GM19023 (cell line): ENCODE results near the gene CDA.
"Not testable (repeated sequence)": the region's sequence is repeated elsewhere in the genome, so short reads cannot be mapped to it uniquely, and the experiment has no call there.

Source experiments
- ATAC-seq: cut with Tn5 transposase; IDR thresholded peaks from one replicate; pipeline ENCODE4 v1.9.1; 2021; ENCODE audit warnings: mild to moderate bottlenecking, moderate library complexity; ENCODE audit not compliant: unreplicated experiment

The CDA gene

DNA sequence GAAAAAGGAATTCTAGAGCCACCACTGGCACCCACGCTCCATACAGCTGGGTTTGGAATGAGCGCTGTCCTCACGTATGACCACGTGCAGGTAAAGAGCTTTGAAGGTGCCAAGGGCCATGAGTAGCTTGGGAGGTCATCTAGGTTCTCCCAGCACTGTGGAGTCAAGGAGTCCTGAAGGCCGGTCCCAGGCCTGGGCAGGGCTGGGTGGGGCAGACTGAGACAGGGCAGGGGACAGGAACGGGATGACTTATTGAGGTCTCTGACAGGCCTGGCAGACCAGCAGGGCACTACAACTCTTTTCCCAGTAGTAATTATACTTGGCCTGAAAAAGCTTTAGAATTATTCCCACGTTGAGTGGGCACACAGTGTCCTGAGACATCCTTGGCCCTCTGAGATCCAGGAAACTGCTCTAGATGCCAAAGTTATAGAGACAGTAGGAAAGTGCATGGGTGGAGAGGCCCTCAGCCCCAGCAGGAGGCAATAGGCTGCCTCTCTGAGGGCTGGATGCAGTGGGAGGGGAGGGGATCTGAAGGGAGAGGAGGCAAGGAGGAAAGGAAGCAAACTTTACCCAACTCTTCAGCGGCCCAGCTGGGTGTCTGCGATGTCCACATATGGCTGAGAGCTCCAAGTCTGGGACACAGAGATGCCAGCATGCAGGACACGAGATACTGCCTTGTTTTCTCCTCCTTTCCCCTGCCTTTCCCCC lies 1.8 kb upstream of the CDA start:
- no peak for ATAC-seq

DNA sequence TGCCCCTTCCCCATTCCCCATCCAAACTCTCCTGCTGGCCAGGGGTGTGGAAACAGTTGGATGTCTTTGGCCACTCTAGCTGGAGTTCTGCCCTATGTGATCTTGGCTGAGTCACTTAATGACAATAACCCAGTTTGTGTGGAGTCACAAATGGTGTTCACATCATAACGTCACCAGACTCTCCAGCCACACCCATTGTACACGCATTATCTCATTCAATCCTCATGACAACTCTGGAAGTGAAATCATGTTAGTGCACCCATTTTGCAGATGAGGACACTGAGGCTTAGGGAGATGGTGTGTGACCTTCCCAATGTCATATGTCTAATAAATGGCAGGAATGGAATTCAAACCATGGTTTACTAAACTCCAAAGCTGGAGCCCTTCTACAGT lies 1.2 kb upstream of the CDA start:
- no peak for ATAC-seq

DNA sequence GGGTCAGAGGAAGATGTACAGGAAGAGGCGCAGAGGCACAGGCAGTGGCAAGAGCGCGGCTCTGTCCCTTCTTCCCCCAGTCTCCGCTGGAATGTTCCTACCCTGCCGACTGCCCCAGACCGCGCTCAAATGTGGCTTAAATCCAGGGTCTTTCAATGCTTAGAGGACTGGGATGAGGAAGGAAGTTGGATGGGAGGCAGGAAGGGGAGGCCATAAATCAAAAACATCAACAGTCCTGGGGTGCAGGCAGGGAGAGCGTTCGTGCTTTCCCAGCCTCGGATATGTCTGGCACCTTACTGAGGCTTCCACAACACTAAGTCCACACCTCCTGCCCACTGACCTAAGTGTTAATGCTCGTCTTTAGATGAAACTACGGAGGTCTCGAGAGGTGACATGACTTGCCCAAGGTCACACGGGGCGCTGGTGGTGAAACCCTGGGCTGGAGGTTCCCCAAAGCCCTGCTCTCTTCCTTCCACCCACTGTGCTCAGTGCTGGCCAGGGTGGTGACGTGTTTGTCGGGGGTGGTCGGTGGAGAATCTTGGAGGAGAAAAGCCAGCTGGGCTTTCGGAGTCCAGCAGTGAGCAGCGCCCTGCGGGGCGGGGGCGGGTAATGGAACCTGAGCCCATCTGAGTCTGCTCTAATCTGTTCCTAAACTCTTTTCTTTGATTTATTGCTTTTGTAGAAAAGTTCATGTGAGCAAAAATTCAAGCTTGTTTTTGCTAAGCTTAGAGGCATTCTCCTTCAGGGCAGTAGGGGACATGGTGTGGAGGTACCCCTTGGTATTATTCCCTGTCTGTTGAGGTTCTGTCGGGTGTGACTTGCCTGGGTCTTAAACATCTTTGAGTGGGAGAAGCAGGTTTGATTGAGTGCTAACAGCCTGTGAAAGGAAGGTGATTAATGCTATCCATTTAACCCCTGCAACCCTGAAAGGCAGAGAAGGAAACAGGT lies 708 bp downstream of the CDA start:
- no peak for ATAC-seq

DNA sequence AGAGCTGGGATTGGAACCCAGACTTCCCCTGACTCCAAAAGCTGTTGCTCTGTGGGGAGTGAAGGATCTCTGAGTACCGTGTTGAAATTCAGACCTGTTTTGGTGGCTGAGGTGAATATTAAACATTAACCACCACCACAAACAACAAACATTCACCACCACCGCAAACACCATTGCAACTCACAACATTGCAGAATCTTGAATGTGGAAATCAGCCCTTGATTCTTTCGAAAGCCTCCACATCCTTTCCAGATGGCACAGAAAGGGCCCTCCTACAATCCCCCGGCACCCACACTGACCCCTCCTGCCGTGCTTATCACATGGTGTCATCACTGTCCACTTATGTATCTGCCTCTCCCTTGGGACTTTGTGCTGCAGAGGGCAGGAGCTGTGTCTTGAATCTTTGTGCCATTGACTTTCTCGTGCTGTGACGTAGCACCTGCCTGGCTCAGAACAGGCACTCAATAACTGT lies 1.4 kb downstream of the CDA start:
- no peak for ATAC-seq

DNA sequence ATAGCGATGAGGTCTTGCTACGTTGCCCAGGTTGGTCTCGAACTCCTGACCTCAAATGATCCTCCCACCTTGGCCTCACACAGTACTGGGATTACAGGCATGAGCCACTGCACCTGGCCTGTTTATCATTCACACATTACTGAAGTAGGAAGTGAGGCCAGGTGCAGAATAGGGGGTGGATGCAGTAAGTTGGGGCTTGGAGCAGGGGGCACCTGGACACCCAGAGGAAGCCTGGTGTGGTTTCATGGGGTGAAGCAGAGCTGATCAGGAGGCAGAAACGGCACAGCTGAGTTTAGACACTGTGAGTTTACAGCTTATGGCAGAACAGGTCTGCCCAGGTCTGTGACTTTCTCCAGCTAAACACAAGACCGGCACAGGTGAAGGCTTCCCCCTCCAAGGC lies 4.9 kb downstream of the CDA start:
- no peak for ATAC-seq

DNA sequence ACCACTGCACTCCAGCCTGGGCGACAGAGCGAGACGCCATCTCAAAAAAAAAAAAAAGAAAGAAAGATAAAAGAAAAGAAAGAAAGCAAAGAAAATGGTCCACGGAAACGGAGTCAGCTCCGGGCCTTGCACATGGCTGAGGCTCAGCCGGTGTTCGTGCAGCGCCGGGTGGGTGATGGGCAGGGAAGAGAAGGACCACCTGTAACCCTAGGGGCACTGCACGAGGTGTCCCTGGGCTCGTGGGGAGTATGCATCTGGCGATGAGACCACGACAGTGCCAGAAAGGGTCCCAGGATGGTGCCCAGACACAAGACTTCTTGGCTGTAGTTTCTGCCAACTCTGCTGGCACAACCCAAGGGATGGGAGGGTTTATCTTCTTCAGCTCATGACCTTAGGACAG lies 5.8 kb downstream of the CDA start:
- ATAC-seq: no peak

DNA sequence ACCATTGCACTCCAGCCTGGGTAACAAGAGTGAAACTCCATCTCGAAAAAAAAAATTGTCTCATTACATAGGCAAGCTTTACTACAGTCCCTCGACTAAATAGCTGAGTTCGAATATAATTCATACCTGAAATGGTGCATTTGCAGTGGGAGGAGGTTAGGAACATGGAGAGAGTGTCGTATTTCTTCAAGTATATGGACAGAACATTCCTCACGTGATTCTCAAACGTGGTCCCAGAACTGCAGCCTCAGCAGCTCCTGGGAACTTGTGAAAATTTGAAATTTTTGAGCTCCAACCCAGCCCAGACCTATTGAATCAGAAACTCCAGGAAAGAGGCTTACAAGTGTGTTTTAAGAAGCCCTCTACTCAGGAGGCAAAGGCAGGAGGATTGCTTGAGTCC lies 7.2 kb downstream of the CDA start:
- no peak for ATAC-seq

DNA sequence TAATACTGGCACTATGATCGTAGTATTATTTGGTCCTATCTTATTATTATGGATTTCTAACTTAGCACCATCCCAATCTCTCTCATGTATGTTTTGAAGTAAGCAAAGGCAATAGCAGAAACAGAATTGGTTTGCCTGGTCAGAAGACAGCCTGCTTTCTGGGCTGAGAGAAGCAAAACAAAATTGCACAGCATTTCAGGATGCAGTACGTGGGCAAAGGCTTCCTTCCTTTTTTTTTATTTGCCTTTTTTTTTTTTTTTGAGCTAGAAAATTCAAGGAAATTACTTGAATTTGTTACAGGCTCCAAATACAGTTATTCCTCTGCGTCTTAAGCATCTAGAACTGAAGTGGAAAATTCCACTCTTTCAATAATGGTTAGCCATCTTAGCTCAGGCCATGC lies 8.8 kb downstream of the CDA start:
- ATAC-seq: no peak

DNA sequence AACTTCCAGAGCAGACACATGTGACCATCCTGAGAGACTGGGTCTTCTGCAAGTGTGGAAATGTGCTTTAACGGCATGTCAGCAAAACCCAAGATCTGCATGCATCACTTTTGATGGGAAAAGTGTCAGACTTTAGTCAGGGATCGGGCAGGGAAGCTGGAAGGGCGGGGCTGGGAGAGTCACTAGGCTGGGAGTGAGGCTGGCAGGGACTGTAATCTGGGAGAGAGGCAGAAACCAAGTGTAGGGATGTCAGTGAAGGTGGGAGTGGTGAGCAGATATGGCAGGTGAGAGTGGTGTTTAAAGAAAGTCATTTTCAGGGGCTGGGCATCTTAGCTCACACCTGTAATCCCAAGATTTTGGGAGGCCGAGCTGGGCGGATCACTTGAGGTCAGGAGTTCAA lies 11.3 kb downstream of the CDA start:
- ATAC-seq: no peak

DNA sequence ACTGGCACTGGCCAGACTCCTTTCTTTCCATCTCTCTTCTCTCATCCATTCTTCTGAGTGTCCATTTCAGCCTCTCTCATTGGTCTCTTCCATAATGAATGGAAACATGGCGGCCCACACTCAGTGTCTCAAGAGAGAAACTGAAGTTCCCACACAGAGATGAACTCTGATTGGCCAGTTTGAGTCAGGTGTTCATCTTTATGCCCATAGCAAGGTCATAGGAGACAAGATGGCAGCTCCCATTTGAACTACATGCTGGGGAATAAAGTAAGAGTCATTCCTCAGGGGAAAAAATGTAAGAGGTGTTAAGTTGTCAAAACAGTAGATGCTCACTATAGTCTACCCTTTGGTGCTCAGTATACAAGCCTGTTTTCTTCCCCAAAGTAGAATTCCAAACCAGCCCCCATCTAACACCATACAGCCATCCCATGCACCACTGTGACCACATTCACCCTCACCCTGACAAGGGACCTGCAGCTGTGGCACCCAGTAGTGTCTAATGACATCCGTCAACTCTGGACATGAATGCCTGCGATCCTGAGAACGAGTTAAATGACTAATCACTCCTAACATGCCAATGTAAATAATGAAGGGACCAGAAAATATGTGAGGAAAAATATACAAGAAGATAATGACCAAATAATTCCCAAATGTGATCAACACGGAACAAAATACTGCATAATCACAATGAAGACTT lies 12.4 kb downstream of the CDA start:
- no peak for ATAC-seq

DNA sequence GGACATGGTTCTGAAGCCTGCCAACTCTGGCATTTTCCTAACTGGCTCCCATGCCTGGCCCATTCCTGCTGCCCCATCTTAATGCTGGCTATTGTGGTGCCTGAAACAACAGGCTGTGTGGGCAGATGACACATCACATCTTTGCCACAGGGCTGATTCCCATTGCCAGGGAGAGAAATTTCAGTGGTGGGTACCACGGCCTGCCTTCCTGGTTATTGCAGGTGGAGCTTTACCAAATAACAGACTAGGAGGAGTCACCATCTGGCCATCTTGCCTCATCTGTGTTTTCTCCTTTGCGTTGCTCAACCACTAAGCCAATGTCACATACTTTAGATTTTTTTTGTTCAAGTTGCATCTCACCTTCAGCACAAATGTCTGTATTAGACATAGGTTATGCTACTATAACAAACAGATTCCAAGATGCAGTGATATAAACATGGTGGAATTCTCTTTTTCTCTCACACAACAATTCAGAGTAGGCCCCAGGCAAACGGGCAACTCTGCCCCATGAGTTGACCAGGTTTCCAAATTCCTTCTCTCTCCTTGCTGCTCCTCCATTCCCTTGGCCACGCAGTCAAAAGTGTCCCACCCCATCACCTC lies 14.1 kb downstream of the CDA start:
- ATAC-seq: no peak

DNA sequence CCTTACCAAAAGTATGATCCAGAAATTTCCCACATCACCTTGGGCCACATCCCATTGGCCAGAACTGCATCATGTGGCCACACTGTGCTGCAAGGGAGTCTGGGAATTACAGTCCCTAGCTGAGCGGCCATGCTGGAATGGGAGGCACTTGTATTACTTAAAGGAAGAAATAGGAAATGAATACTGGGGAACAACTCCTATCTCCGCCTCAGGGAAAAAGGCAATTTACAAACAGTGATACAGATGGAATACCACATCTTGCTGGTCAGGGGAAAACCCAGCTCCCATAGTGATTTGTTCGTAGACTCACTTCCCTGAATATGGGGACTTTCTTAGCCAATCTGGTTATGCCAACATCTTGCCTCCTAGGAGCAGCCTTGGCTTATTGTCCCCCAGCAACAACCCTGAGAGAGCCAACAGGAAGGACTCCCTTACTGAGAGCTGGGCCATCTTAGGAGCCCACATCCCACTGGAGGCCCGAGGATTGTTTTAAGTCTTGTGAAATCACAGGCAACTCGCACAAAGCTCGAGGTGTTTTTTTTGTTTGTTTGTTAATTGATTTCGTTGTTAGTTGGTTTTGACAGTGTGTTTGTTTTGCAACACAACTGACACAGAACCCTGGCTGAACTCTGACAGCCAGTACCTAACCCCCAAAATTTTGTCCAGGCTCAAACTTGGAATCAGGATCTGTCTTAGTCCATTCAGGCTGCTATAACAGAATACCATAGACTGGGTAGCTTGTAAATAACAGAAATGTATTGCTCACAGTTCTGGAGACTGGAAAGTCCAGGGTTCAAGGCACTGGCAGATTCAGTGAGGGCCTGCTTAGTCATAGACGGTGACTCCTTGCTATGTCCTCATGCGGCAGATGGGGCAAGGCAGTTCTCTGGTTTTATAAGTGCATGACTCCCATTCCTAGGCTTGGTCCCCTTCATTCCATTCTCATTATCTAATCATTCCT lies 14.9 kb downstream of the CDA start:
- ATAC-seq: no peak

DNA sequence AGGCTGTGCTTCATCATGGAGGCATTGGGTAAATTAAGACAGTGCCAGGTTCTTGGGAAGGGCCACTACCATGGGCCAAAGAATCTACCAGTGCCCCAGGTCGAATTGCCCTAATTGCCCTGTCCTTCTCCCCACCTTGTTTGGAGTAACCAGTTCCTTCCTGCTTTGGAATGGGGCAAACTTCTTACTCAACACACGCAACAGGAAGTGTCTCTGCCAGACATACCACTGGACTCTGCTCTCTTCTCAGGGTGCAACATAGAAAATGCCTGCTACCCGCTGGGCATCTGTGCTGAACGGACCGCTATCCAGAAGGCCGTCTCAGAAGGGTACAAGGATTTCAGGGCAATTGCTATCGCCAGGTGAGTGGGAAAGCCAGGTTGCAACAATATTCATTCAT lies 15.8 kb downstream of the CDA start:
- ATAC-seq: no peak

DNA sequence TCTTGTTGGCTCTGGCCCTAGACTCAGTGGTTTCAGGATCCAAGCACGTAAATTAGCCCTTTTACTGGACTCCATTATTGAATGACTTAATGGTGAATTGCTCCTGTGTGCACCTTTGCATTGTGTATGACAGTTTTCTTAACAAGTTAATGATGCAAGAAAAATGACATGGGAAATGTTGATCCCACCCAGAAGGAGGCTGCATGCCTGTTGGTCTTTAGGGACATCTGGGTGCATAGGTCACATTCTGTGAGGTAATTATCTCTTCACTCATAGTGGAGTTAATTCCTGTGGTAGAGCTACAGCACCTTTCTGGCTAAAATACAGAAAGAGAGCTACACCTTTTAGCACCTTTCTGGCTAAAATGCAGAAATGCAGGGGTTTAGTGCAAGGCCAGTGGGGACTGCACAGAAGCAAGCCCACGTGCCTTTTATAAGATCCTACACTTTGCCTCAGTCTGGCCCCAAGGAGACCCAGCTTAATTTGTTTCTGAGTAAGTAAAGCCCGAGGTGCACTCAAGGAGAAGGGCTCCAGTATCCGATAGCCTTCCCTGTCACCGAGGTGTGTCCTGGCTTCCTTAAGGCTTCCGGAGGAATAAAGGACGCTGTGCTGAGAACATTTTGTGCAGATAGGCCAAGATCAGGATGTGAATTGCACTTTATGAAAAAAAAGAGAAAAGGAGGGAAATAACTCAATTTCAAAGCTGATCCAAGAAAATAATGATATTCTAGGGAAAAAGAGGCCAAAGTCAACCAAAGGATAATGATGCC lies 18.1 kb downstream of the CDA start:
- ATAC-seq: not testable (repeated sequence)

DNA sequence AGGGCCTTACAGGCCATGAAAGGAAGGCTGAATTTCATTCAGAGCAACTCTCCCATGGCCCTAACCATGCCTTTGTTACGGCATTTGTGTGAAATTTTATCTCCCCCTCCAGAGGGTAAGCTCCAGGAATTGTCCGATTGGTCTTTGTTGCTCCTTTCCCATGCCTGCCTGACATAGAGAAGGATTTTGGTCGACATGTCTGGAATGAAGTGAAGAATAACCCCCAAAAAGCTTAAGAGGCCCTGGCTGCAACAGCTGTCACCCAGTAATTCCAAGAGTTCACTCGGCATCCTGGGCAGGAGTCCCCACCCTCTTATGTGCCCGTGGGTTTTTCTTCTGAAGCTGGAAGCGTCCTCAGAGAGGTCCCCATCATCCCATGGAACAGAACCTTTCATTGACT lies 20.6 kb downstream of the CDA start:
- ATAC-seq: no peak

DNA sequence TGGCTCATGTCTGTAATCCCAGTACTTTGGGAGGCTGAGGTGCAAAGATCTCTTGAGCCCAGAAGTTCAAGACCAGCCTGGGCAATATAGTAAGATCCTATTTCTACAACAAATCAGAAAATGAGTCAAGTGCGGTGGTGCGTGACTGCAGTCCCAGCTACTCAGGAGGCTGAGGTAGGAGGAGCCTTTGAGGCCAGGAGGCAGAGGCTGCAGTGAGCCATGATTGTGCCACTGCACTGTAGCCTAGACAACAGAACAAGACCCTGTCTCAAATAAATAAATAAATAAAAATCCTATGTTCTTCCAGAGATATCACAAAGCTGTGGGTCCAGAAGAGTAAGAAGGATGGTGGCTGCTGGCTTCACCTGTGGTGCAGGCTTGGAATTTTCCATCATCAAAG lies 22.1 kb downstream of the CDA start:
- ATAC-seq: no peak

DNA sequence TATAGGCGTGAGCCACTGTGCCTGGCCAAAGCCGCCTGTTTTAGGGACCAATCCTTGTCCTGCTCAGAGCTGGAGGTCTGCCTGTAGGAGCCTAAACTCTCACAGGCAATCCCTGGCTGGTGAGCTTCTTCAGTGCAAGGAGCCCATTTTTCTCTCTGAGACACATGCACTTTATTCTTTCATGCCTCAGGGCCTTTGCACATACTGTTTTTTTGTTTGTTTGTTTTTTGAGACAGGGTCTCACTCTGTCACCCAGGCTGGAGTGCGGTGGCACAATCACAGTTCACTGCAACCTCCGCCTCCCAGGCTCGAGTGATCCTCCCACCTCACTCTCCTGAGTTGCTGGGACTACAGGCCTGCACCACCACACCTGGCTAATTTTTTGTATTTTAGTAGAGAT lies 22.8 kb downstream of the CDA start:
- ATAC-seq: no peak

DNA sequence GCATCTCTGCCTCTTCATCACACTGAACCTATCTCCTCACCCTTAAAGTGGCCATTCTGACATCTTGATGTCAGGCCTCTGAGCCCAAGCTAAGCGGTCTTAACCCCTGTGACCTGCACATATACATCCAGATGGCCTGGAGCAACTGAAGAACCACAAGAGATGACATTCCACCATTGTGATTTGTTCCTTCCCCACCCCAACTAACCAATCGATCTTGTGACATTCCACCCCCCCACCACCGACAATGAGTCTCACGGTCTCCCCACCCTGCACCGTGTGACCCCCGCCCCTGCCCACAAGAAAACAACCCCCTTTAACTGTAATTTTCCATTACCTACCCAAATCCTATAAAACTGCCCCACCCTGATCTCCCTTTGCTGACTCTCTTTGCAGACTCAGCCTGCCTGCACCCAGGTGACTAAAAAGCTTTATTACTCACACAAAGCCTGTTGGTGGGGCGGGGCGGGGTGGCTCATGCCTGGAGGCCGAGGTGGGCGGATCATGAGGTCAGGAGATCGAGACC lies 23.4 kb downstream of the CDA start:
- ATAC-seq: no peak

DNA sequence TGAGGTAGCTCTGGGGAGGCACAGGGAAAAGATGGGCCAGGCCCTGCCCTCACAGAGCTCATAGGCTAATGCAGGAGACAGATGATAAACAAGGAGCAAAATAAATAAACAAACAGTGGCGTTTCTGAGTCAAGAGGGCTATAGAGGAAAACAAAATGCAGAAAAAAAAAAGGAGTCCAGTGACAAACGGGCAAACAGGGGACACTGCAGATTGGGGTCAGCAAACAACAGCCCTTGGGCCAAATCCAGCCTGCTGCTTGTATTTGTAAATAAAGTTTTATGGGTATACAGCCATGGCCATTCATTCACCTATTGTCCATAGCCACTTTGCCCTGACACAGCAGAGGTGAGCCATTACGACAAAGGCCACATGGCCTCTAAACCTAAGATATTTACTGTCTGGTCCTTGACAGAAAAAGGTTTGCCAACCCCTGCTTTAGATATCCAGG lies 25.3 kb downstream of the CDA start:
- ATAC-seq: no peak
